ENCODE measurements around the gene LCN10. TPM values are rescaled to one million over a fixed set of nuclear protein-coding genes. Genes with fewer than 3 reads are reported as not detected.

The LCN10 gene
- total RNA-seq, 4 donors from 2014 or later = 0.68 to 8.6 (median 3.8) TPM

DNA sequence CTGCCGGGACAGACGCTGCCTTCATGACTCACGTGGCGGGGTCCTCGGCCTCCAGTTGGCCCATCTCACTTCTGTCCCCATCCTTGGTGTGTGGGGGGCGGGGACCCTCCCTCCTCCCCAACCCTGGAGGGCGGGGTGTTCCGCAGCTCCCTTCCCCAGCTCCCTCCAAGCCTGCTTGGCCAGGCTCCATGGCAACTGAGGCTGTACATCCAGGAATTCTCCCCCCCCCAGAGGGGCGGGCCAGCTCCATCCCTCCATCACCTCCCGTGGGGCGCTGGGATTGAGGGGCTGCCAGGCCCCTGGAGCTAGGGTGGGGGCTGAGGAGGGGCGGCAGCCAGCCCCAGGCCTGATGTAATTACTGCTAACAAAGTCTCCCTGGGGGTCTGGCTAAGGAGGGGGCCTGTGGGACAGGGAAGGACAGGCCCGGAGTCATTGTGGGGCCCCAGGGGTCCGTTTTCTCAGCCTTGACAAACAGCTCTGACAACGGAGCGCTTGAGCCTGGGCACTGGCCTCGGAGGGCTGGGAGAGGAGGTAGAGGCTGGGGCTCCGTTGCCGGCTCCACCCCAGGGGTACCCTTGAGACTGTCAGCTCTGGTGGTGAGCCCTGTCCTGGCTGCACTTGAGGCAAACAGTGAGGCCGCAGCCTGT lies 22.4 kb downstream of the LCN10 start:
- TF ChIP-seq, protein P1, sequence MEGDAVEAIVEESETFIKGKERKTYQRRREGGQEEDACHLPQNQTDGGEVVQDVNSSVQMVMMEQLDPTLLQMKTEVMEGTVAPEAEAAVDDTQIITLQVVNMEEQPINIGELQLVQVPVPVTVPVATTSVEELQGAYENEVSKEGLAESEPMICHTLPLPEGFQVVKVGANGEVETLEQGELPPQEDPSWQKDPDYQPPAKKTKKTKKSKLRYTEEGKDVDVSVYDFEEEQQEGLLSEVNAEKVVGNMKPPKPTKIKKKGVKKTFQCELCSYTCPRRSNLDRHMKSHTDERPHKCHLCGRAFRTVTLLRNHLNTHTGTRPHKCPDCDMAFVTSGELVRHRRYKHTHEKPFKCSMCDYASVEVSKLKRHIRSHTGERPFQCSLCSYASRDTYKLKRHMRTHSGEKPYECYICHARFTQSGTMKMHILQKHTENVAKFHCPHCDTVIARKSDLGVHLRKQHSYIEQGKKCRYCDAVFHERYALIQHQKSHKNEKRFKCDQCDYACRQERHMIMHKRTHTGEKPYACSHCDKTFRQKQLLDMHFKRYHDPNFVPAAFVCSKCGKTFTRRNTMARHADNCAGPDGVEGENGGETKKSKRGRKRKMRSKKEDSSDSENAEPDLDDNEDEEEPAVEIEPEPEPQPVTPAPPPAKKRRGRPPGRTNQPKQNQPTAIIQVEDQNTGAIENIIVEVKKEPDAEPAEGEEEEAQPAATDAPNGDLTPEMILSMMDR (IDR thresholded peaks at IDR 0.05; ENCODE audit: low read depth) = no peak

DNA sequence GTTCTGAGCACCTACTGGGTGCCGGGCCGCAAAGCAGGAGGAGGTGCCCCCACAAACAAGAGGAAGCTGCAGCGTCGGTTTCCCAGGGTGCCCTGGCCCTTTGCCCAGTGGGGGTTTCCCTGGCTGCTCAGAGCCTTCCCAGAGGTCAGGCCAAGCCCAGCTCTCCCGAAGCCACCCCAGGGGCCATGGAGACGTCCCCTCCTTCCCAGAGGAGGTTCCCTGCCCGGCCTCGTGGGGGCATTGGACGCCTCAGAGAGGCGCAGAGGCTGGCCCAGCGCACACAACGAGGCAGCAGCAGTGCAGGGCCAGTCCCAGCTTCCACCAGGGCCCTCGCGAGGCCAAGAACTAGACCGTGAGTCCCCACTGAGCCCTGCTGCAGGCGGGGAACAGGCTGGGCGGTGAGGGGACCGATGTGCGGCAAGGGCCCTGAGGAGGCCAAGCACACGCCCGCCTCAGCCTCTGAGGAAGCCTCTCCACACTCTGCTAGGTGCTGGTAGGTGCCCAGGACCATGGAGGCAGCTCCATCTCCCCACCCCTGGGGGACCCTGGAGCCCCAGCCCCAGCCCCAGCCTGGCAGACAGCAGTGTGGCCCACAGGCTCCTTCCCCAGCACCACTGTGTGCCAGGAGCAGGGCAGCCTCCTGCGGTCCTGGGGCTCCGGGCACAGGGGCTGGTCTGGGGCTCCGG lies 23.4 kb downstream of the LCN10 start:
- TF ChIP-seq, protein P1 (IDR thresholded peaks at IDR 0.05; ENCODE audit: low read depth) = no peak

DNA sequence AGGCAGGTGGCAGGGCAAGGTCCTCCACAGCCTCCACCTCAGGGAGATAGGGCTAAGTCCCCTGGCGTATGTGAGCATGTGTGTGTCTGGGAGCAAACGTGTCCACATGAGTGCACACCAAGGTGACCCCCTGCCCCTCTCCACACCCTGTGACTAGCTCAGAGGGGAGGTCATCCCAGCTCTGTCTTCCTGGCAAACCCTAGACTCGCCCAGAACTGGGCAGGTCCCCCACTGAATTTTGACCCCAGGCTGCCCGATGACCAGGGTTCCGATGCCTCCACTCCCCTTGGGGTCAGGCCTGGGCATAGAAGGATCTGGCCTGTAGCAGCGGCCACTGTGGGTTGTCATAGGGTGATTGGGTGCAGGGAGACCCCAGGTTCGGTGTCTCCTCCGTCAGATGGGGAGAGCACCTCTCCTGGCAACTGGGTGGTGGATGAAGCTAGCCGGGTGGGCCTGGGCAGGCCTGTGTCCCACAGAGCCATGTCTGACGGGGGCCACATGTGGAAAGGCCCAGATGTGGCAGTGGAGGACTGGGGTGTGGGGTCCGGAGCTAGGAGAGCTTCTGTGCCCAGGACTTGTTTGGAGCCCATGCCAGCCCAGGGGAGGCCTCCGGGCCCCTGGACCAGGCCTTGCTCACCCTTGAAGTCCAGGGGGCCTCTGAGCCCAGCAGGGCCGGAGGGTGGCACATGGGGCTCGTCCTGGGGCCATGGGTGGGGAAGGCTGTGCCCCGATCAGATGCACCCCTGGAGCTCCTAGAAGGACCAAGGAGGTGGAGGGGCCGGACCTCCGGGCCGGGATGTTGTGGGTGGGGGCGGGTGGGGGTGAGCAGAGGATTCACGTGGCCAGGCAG lies 24.2 kb downstream of the LCN10 start:
- TF ChIP-seq, protein P1 (IDR thresholded peaks at IDR 0.05; ENCODE audit: low read depth) = no peak

DNA sequence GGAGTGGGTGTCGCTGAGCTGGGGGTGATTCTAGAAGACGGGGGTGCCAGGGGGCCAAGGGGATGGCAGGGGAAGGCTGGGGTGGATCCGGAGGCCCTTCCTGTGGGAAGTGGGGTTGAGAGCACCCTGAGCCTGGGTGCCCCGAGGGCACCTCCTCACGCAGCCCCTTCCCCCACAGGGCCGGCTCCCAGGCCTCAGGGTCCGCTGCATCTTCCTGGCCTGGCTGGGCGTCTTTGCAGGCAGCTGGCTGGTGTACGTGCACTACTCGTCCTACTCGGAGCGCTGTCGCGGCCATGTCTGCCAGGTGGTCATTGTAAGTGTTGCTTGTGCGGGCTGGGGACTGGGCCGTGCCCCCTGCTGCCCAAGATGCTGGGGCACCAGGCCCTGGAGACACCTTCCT lies 25.3 kb downstream of the LCN10 start:
- TF ChIP-seq, protein P1 (IDR thresholded peaks at IDR 0.05; ENCODE audit: low read depth) = no peak

DNA sequence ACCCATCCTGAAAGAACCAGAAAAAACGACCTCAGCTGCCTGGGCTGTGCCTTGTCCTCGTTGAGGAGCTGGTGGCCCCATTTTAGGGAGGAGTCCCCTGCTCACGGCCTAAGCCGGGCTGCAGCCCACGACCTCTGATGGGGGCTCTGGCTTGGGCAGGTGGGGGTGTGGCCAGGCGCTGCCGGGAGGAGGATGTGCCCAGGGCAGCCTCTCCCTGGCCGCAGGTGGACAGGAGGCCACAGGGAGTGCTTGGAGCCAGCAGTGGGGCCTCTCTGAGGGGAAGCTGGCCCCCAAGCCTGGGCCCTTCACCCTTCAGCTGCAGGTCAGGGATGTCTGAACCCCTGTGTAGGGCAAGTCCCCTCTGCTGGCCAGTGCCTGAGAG lies 27.9 kb downstream of the LCN10 start:
- TF ChIP-seq, protein P1 (IDR thresholded peaks at IDR 0.05; ENCODE audit: low read depth) = no peak

DNA sequence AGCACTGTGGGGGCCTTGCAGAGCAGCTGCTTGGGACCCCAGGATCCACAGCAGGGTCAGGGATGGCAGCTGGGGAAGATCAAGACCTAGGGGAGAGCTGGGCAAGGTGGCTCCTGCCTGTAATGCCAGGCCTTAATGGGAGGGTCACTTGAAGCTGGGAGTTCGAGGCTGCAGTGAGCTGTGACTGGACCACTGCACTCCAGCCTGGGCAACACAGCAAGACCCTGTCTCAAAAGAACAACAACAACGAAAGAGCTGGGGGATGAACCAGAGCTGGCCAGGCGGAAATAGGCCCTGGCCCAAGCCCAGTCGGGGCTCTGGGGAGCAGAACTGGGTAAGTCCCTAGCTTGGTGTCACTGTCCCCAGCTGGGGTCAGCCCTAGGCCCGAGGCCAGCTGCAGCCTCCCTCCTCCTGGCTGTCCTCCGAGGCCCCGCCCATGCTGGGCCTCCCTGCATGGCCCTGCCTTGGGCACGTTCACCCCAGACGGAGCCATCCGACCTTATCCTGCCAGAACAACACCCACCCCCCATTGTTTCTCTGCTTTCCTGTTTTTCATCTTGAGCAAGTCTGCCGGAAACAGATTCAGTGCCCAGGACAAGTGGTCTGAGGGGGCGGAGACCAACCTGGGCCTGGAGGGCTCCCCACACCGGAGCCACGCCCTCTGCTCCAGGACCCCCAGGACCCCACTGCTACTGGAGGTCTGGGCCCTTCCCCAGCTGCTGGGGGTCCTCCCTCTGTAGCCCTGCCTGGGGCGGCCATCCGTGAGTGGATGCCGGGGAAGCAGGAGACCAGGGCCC lies 28.4 kb downstream of the LCN10 start:
- TF ChIP-seq, protein P1 (IDR thresholded peaks at IDR 0.05; ENCODE audit: low read depth) = no peak

Data from subcutaneous adipose tissue (tissue), 4 donors.